Activated CD4-positive, alpha-beta T cell treated with anti-CD3 and anti-CD28 coated beads for 48 hours (primary cell): ENCODE data around the gene CCDC13.
A peak's percentile ranks its signal among the peaks of the same experiment; 100 is the strongest.

Experiments
- DNase-seq: peaks from one replicate; pipeline ENCODE4 v3.0.0-alpha.2; 2020

CCDC13 gene

DNA sequence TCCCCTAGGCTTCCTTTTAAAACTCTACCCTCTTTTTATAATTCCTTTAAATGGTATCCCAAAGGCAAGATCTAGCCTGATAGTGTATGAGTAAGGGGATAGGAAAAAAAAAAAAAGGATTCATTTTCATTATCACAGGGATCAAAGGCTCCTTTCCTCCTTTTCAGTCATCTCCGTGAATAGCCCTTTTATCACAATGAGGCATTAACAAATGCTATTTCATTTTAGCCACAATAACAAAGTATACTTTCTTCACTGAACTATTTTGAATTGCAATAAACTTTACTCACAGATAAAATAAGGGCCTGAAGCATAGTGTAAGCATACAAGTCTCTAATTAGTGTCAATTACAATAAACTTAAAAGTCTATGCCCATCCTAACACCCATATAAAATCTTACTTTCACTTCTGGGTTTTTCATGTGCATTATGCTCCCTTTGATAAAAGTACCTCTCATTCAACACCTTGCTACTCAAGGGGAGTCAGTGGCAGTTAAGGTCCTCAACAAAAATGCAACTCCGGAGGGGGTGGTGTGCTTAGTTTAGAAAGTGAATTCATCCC is 22.6 kb upstream of the CCDC13 start:
- no peak for DNase-seq

DNA sequence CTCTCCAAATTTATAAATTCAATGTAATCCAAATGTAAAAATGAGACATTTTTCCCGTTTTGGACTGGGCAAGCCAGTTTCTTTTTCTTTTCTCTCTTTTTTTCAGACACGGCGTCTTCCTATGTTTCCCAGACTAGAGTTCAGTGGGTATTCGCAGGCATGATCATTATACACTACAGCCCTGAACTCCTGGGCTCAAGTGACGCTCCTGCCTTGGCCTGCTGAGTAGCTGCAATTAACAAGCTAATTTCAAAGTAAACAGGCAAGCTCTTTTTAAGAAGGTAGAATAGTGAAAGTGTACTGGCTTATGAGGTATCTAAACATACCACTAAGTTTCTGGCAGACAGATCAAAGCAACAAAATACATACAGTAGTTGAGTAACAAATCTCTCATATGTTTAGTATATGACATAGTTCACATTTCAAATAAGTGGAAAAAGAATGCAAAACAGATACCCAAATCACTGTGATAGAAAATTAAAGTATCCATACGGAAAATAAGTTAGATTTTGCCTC is 17.7 kb upstream of the CCDC13 start:
- no peak for DNase-seq

DNA sequence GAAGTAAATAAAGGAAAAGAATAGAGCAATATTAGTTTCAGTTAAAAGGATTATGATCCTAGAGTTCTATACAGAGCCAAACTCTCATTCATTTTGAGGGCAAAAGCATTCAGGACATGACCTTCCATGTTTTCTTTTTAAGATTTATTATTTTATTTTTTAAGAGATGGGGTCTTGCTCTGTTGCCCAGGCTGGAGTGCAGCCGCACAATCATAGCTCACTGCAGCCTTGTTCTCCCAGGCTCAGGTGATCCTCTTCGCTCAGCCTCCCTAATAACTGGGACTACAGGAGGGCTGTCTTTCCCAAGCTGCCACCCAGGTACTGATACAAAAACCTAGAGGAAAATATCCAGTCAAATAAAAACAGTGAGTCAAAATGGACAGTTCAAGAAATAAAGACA is 13.6 kb upstream of the CCDC13 start:
- no peak for DNase-seq

DNA sequence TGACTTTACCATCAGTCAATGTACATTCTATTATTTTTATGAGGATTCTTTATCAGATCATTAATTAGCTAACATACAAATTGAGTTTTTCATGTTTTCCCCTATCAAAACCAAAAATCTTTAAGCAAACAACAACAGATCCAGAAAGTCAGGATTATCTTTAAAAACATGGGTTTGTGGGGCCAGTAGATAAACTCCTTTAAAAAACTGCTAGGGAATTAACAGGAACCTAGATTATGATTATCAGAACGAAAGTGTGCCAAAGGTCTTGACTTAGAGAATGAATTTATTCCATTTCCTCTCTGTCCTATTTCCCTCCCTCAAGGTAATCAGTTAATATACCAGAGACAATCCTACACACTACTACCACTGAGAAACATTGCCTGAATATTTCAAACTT is 13.2 kb upstream of the CCDC13 start:
- no peak for DNase-seq

DNA sequence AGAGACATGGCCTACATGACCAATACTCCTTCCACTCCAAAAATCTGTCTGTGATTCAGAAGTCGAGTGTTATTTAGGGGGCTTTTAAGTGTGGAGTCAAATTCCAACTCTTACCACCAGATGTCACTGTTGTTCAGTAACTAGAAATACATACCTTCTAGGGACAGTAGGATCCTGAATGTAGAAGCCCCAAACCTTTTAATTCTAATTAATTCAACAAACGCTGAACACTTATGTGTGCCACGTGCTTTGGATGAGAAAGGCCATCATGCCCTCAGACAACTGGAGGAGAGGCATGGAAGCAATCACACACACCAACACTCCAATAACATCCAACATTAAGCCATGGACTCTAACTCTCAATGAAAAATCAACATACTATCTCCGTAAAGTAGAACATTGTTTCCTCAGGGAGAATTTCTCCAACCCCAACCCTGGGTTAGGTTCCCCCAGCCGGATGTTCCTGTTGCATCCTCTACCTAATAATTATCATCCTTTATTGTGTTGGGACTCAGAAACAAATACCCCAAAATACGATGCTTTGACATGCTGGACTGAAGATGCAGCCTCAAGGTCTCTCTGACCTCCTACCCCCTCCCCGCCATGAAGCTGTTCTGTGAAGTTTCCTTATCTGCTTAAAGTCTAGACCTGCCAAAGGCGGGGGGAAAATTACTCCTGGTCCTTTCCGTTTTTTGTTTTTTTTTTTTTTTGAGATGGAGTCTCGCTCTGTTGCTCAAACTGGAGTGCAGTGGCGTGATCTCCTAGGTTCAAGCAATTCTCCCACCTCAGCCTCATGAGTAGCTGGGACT is 8.0 kb upstream of the CCDC13 start:
- no peak for DNase-seq

DNA sequence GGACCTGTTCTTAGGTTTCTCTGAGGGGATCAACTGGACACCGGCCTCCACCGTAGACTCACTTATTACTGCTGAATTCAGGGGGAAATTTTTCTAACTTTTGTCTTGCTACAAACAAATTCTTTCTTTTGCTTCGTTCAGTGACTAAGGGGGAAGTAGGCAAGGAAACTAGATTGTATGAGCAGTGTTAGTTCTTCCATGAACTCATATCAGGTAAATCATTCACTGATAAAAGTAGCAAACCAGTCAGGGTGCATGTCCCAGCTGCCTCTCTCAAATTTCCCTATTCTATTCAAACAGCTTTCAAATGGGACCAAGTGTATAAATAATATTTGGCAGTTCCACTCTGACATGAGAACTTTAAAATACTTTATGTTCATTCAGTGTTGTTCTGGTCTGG is 7.3 kb upstream of the CCDC13 start:
- DNase-seq: no peak

DNA sequence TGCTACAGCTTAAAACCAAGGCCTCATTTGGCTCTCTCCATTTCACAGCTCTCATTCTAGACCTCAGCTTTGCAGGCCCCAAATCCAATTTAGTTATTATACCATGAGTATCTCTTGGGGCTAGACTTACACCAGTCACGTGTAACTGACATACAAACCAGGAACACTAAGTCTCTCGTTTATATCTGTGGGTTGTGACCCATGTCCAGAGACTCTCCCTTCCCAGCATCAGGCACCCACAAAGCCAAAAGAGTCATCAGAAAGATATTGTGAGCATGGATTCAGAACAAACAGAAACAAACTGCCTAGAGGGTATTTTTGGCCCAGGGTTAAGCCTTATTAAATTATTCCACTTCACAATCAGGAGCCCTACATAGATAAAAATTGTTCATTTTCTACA is 5.6 kb upstream of the CCDC13 start:
- no peak for DNase-seq

DNA sequence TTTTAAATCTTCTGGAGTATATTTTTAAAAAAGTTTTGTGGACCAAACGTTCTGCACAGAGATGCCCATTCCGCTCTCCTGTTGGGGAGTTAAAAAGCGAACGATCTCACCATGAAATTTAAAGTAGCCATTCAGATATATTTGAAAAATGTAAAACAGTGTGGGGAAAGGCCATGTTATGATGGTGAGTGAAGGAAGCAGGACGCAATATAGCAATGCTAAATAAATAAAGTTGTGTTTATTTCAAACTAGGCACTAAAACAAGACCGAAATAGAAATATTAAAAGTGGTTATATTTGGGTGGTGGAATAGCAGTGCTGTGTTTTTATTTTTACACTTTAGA is 327 bp upstream of the CCDC13 start:
- no peak for DNase-seq

DNA sequence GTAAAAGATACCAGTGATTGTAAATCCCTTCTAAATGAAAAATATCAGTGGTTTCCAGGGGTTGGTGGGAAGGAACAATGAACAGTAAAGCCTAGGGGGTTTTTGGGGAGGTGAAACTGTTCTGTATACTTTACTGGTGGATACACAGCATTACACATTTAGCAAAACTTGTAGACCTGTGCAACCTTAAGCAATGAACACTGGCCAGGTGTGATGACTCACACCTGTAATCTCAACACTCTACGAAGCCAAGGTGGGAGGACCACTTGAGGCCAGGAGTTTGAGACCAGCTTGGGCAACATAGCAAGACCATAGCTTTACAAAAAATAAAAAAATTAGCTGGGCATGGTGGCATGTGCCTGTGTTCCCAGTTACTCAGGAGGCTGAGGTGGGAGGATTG is 1.8 kb downstream of the CCDC13 start:
- no peak for DNase-seq

DNA sequence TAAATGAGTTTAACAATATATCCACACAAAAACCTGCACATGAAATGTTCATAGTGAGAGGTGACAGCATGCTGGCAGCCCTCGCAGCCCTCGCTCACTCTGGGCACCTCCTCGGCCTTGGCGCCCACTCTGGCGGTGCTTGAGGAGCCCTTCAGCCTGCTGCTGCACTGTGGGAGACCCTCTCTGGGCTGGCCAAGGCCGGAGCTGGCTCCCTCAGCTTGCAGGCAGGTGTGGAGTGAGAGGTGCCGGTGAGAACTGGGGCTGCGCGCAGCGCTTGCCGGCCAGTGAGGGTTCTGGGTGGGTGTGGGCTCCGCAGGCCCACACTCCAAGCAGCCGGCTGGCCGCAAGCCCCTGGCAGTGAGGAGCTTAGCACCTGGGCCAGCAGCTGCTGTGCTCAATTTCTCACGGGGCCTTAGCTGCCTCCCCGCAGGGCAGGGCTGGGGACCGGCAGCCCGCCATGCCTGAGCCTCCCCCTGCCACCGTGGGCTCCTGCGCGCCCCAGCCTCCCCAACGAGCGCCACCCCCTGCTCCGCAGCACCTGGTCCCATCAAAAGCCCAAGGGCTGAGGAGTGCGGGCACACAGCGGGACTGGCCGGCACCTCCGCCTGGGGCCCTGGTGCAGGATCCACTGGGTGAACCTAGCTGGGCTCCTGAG is 3.4 kb downstream of the CCDC13 start:
- no peak for DNase-seq

DNA sequence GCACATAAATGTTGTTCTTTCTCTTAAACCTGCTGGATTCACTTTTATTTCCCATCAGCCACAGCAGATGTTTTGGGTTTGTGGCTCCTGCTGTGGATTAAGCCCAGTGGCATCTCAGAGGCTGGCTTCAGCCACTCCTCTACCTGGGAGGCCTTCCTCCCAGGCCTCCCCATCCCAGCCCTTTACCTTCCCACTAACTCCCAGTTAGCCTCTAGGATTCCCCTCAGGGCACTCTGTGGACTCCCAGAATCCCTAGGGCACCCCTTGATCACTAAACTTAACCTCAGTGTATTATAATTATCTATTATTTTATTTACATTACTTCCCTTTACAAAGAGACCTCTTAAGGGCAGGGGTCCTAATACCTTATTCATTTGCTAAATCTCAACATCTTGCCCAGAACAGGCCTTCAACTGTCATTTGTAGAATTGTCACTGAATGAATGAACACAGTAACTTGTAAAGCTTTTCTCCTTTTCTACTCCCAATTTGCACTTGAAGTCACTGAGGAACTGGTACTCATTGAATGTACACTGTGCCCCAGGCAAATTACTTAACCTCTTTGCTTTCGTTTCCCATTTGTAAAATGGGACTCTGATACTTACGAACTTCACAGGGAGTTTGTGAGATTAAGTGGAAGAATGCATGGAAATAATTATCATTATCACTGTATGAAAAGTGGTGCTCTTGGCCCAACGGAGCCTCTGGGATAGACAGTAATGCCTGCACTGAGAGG is 8.3 kb downstream of the CCDC13 start:
- no peak for DNase-seq

DNA sequence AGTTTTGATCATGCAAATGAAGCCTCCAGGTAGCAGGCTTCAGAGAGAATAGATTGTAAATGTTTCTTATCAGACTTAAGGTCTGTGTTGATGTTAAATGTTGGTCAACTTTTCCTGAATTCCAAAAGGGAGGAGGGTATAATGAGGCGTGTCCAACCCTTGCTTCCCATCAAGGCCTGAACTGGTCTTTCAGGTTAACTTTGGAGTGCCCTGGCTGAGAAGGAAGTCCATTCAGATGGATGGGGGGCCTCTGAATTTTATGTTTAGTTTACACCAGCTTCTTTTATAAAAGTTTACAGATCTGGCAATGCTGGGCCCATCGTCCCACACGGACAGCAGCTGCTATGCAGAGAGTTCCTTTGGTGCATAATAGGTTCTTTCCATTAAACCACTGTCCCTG is 8.9 kb downstream of the CCDC13 start:
- no peak for DNase-seq

DNA sequence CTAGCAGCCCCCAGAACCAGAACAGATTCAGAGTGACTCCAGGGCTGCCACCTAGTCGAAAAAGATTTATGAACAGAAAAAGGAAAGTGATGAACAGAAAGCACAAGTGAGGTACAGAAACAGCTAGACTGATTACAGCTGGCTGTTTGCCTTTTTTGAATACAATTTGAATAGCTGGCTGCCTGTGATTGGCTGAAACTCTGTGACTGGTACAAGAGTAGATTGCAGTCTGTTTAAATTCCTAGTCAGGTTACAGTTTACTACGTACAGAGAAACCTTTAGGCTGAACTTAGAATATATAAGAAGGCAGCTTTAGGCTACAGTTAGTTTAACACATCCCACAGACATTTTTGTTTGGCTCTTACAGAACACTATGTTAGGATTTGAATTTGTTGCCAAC is 10.0 kb downstream of the CCDC13 start:
- DNase-seq: no peak

DNA sequence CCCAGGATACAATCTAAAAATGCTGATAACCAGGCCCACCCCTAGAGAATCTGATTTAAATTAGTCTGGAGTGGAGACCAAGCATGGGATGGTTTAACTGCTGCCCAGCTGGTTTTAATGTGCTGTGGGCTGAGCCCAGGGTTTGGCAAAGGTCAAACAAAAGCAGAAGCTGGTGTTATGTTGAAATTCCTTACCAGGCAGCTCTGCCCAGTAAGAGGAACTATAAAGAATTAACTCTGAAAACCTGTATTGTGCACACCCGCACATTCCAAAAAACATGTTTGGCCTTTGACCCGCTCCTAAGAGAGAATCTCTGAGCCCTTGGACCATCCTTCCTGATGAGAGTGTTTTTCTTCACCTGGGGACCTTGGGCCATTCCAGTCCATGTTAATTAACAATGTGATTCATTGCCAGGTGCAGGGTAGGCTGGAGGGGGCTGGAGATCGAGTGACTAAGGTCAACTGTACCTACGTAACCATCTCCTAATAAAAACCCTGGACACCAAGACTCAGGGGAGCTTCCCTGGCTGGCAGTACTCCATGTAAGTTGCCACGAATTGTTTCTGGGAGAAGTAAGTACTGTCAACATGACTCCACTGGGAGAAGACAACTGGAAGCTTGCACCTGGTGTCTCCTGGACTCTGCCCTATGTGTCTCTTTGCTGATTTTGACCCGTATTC is 10.9 kb downstream of the CCDC13 start:
- DNase-seq: no peak

DNA sequence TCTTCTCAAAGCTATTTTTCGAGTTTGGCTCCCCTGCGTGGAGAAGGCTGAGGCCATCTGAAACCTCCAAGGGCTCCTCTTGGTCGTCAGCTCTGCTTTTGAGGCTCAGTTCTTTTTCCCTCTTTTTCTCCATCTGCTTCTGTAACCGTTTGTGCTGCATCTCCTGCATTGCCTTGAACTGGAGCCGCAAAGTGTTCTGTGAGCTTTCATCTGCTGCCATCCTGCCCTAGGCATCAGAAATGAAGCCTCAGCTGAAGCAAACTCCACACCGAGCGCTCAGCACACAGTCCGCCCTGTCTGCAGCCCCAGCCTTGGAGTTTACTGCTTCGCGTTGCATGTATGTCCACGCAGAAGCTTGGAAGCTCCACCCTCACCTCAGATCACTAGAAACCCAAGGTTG is 14.9 kb downstream of the CCDC13 start:
- no peak for DNase-seq

DNA sequence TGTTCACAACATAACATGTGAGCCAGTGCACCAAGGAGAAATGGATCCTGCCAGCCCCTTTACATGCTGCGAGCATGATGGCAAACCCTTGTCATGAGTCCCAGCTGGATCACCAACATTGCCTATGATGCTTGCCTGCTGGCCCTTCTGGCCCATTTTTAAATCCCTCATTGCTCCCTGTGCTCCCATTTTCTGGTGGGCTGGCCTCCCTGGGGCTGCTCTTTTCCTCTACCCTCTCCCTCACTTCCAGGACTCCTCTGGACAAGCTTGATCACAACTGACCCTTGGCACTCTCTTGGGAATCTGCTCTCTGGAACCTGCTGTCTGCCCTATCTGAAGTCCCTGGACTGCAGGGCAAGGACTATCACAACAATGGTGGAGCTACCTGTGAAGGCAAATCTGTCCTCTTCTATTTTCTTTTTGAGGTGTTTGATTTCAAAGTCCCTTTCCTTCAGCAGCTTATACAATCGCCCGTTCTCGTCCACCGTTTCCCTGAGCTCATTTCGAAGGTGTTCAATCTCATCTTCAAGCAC is 16.3 kb downstream of the CCDC13 start:
- DNase-seq: no peak

DNA sequence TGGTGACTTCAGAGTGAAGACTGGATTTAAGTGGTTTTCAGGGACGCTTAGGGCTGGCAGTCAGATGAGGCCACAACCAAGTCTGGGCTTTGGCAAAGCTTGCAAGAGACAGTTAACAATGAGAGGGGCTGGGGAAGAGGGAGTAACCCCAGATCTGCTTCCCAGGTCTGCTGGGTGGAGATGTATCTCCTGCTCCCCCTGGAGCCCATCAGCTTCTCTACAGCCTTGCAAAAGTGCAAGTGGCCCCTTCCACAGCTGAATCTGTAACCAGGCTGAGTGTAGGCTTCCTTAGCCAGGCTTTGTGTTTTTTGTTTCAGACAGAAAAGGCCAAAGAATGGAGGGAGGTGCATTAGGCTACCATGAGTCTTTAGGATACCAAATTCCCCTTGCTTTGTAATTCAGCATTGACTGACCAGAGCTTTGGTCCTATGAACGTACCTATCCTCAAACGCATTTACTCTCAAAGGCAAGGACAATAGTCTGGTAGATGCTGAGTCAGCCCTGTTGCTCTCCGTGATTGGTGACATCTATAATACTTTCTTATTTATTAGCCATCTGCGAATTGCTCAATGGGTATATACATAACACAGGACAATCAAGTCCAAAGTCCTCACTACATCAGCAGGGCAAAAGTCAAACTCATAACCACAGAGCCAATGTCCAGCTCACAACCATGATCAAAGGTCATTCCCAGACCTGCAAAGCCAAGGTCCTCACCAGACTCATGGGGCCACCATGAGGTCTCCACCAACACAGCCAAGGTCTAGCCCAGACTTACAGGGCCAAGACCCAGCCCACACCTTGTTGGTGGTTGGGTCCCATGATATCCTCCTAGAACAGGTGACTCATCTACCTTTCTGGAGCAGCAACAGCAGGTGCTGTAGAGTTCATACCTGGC is 17.1 kb downstream of the CCDC13 start:
- peak; percentile 20 for DNase-seq

DNA sequence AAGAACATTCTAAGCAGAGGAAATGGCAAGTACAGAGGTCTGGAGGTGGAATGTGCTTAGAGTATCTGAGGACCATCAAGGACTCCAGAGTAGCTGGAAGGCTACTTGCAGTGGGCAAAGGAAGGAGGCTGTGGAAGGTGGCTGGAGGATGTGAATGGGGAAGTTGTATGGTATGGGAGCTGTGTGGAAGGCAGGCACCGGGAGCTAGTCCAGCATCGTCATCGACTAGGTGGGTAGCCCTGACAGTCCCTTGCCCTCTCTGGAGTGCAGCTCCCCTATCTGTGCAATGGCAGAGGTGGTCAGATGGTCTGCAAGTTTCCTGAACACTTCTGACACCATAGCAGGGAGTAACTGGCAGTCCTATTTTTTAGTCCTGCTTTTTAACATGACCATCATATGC is 19.3 kb downstream of the CCDC13 start:
- DNase-seq: no peak

DNA sequence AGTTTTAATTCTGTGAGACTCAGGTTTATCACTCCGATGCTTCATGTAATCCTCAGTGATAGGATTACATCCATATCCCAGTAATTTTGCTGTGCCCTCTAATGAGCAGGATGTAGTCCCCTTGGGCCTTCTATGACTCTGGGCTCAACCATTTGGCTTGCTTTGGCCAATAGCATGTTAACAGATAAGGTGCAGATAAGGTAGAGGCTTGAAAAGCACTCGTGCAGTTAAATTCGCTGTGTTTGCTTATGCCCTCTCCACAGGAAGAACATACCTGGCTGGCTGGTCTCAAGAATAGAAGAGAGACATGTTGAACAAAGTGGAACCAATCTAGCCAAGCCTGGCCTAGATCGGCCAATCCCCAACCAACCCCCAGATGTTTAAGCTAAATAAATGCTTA is 20.1 kb downstream of the CCDC13 start:
- DNase-seq: no peak

DNA sequence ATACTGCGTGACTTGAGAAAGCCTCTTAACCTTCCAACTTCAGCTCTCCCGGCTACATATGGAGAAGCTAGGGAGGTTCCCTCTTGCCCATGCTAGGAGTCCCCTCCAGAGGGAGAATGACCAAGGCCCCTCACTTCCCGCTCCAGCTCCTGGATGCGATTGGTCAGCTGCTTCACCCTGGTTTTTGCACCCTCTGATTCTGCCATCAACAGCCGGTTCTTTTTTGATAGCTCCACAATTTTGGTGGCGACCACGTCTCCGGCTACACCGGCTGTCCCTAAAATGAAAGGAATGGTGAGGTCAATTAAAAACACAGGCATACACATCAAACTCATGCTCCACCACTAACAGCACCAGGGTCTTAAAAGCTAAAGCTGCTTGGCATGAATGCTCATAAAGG is 20.6 kb downstream of the CCDC13 start:
- no peak for DNase-seq

DNA sequence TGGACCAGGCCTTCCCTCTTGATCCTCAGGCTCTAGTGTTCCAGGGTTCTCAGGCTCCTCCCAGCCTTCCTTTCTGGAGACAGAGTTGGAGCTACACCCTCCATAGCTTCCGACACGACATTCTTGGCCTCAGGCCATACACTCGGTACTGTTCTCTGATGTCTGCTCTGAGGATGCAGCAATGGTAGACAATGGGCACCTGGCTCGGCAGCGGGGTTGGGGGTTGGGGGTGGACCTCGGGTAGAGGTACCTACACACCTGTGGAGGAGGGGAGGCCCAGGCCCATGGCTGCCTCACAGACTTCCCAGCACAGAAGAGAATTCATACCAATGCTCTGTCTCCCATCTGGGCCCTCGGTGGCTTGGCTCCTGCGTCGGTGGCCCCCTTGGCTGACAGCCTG is 21.4 kb downstream of the CCDC13 start:
- no peak for DNase-seq

DNA sequence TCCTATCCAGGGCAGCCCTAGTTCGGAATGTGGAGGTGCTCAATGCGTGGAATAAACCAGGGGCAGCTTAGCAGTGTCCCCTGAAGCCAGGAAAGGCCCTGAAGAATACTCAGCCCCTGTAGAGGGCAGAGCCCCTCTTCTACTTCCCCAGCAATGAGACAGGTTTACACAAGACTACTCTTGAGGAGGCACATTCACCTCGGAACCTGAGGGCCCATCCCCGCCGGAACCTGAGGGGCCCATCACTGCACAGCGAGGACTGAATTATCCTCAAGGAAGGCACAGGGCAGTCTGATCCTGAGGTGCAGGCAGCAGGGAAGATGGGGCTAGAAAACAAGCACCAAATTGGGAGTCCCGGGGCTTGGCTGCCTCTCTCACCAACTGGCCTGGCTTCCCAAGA is 22.2 kb downstream of the CCDC13 start:
- no peak for DNase-seq
